Measurements from ENCODE around the gene C16orf92.

GRCh38 chr16:29995324-29995910 is 27.6 kb upstream of the C16orf92 start, which contains the start of gene HIRIP3:
- TF ChIP-seq EZH2 (IDR thresholded peaks at IDR 0.05; ENCODE audit: low read depth, unreplicated experiment) (no peak), CTCF (conservative IDR thresholded peaks at IDR 0.05; ENCODE audit: low read depth in 2 of 2) (no peak), NANOG (IDR thresholded peaks at IDR 0.05; ENCODE audit: borderline replicate concordance) (no peak), ZNF462 (CRISPR knock-in tag; IDR thresholded peaks at IDR 0.05) (no peak)
